NCI-H2081 (cell line): ENCODE data around the gene PRKCB.
"Not testable (repeated sequence)": the region's sequence is repeated elsewhere in the genome, so short reads cannot be mapped to it uniquely, and the experiment has no call there.

ENCODE experiments used
- DNase-seq, 2 experiments: peaks; one replicate each; lab custom pipeline; 2025; lab: John Stamatoyannopoulos, UW

The PRKCB gene

DNA sequence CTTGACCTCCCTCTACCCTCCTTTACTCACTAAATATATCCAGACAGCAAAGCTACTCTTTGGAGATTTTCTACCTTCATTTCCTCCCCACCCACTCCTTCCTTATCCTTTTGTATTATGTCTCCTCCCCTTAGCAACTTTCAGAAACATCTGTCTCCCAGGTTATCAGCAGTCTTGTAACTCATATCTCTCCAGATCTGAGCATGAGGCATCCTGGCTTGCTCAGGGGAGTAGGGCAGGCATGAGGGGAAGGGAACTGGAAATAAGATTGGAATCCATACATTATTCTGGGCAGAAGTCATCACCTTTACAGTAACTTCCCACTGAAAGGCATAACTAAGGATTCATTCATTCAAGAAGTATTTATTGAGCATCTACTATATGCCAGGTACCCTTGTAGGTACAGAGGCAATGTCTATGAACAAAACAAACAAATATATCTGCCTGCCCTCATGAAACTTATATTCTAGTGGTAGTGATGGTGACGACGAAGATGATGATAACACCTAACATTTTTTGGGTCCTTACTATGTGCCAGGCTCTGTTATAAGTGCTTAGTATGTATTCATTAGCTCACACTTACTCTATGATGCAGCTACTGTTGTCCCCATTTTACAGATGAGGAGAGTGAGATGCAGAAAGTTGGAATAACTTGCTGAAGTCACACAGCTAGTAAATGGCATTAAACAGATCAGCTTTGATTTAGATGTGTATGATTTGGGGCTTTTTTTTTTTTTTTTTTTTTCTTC lies 296.4 kb downstream of the PRKCB start:
- DNase-seq: no peak

DNA sequence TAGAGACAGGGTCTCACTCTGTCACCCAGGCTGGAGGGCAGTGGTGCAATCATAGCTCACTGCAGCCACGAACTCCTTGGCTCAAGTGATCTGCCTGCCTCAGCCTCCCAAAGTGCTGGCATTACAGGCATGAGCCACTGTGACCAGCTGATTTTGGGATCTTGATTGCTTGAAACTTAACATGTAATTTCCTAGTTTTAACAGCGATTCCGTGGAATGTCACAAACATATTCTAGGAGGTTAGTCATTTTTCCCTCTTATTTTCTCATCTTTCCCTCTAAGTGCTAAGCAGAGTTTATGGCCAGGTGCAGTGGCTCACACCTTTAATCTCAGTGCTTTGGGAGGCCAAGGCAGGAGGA lies 297.0 kb downstream of the PRKCB start:
- DNase-seq: no peak

DNA sequence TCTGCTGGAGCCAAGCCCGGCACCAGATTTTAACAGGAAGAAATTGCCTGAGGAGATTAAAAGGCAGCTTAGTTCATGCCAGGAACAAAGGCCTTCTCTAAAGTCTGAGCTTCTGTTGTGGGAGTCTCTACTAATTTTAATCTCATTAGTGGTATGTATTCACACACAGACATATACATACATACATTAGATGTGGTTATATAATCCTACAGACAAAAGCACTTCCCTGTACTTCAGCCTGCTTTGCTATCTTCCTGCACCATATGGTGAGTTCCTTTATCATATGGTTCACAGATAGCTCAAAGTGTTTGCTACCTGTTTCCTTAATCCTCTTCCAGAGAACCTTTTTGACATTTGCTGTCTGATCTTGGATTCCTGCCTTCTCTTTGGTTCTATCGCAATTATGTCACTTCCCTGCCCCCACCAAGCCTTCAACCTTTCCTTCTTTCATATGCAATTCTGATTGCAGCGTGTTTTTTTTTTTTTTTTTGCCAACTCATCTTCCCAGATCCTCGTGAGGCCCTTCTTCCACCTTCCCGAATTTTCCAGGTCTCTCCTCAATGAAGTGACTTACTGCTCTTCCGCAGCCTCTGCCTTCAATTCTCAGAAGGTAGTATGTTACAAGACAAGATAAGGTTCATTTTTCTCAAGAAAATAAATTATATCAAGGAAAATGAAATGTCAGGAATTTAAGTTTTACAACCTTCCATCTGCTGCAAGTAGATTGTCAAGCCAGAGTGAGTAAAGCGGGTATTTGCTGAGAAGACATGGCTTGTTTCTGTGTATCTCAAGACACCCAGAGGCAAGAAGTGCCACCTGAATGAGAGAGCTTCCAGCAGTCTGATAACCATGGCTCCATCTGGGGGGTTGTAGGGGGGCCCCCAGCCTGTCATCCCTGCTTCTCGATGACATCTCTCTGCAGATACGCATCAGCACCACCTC lies 300.1 kb downstream of the PRKCB start:
- no peak for DNase-seq

DNA sequence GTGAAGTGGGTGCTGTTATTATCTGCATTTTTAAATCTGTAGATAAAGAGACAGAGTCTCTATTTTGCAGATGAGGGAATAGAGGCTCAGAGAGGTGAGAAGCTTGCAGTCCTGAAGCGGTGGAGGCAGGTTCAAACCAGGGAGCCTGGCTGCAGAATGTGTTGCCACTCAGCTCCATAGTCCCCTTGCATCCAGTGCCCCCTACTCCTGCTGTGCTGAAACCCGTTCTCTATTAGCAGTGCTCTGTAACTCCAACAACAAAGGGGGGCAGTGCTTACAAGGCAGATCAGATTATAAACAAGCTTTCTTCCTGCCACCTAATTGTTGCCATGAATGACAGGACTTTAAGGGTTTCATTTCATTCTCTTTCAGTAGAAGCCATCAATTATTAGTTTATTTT lies 302.2 kb downstream of the PRKCB start:
- DNase-seq: no peak

DNA sequence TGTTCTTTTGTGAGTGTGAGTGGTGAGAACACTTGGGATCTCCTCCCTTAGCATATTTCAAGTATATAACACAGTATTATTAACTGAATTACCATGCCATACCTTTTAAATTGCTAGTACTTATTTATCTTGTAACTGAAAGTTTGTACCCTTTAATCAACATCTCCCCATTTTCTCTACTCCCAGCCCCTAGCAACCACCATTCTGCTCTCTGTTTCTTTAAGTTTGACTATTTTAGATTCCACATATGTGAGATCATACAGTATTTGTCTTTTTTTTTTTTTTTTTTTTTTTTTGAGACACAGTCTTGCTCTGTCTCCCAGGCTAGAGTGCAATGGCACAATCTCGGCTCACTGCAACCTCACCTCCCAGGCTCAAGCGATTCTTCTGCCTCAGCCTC lies 302.8 kb downstream of the PRKCB start:
- DNase-seq: no peak

- DNase-seq: no peak
Observed at GRCh38 chr16:24139282-24139681, 303.5 kb downstream of the PRKCB start.

GRCh38 chr16:24140730-24141129 lies 304.9 kb downstream of the PRKCB start:
- no peak for DNase-seq

DNA sequence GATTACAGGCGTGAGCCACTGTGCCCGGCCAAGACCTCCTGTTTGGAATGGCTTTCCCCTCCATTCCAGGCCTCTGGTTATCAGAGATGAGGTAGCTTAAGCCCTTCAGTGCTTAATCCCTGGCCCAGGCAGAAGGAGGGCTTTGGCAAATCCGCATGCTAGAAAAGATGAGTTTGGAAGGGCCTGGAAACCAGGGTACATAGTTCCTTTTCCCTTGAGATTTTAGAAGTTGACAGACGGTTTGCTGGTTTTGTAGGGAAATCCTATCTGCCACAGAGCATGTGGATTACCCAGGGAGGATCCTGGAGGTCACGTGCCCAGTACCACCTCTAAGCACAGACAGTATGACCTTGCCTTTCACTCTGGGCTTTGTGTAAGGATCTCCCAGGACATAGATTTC lies 305.7 kb downstream of the PRKCB start:
- no peak for DNase-seq

- no peak for DNase-seq
Observed at GRCh38 chr16:24141917-24142316, 306.1 kb downstream of the PRKCB start.

GRCh38 chr16:24145927-24146326 lies 310.1 kb downstream of the PRKCB start:
- DNase-seq: no peak

- DNase-seq: no peak
Observed at GRCh38 chr16:24146518-24146917, 310.7 kb downstream of the PRKCB start.

DNA sequence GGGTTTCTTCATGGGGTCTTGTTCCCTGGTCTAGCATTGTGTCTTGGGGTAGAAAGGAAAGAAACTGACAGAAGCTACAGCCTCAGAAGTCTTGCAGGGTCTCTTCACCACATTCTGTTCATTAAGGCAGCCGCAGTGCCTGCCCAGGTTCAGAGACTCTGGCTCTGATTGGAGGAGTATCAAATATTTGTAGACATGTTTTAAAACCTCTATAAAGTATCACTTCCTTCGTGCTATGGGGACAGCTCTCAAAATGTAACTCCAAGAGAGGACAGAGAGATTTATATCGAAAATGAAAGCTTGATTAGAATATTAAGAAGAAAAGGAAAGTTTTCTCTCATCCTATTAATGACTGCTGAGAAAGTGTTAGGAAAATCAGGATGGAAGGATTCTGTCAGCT lies 313.3 kb downstream of the PRKCB start:
- no peak for DNase-seq

- DNase-seq: no peak
Observed at GRCh38 chr16:24150282-24150681, 314.5 kb downstream of the PRKCB start.

GRCh38 chr16:24151482-24151939 lies 315.7 kb downstream of the PRKCB start:
- no peak for DNase-seq

DNA sequence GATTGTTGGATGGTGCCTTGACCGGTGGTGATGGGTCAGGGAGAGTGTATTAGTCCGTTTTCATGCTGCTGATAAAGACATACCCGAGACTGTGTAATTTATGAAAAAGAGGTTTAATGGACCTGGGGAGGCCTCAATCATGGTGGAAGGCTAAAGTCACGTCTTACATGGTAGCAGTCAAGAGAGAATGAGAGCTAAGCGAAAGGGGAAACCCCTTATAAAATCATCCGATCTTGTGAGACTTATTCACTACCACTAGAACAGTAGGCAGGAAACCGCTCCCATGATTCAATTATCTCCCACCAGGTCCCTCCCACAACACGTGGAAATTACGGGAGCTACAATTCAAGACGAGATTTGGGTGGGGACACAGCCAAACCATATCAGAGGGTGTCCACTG lies 316.3 kb downstream of the PRKCB start:
- DNase-seq: not testable (repeated sequence)

DNA sequence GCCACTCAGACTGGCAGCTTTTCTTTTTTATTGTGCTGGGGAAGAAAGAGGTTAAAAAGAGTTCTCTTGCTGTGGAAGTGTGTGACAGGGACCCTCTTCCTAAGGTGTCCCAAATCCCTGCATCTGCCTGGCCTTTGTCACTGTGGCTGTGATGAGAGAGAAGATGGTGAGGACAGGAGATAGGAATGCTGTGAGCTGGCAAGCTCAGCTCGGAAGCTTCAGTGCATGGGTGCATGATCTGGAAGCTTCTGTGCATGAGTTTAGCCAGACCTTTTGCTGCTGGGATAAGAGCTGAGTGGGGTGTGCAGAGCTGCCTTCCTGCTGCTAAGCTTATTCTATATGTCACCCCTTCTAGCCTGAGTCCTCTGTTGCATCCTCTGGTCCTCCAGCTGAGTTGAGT lies 317.0 kb downstream of the PRKCB start:
- DNase-seq: no peak

DNA sequence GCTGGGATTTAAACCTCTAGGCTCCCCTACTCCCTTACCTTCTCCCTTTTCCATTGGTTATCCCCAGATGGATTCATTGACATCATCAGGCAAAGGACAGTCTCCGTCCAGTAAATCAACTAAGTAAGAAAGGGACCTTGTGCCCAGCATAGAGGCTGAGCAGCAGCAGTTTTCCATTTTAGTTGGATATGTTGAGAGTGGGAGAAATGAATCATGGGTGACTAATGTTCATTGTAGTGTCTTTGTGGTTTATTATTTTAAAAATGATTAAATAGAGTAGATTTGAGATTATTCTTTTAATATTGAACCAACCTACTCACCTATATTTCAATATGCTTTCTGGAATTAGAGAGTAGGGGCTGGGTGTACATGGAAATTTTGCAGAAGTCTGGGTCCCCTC lies 321.0 kb downstream of the PRKCB start:
- DNase-seq: no peak

DNA sequence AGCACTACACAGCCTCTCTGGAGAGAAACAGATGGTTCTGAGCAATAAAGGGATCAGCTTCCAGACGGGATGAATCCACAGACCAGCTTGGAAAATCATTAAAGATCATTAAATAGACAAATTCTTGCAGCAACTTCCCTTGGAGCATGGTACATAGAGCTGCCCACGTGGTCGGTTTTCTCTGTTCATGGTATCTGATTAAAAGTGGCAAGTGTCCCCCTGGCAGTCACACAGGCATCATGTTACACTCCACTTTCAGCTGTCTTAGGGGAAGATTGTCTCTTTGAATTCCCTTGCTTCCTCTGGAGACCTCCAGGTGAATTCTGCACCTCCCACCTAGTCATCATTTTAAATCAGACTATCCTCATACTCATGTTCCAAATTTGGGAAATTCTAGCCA lies 328.2 kb downstream of the PRKCB start:
- no peak for DNase-seq

GRCh38 chr16:24164416-24164815 lies 328.6 kb downstream of the PRKCB start:
- DNase-seq: no peak

DNA sequence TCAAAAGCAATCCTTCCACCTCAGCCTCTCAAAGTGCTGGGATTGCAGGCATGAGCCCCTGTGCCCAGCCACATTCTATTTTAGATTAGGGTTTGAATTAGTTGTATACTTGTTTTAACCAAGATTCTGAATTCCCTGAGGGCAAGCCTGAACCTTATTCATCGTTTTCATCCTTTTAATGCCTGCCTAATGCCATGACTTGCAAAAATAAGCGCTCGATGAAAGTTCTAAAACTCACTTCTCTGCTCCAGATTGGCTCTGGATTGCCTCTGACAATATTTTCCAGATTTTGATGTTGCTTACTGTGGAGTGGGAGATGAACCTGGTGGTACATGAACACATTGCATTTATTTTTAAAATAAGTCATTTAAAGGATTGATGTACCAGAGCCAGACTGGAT lies 329.5 kb downstream of the PRKCB start:
- DNase-seq: no peak

DNA sequence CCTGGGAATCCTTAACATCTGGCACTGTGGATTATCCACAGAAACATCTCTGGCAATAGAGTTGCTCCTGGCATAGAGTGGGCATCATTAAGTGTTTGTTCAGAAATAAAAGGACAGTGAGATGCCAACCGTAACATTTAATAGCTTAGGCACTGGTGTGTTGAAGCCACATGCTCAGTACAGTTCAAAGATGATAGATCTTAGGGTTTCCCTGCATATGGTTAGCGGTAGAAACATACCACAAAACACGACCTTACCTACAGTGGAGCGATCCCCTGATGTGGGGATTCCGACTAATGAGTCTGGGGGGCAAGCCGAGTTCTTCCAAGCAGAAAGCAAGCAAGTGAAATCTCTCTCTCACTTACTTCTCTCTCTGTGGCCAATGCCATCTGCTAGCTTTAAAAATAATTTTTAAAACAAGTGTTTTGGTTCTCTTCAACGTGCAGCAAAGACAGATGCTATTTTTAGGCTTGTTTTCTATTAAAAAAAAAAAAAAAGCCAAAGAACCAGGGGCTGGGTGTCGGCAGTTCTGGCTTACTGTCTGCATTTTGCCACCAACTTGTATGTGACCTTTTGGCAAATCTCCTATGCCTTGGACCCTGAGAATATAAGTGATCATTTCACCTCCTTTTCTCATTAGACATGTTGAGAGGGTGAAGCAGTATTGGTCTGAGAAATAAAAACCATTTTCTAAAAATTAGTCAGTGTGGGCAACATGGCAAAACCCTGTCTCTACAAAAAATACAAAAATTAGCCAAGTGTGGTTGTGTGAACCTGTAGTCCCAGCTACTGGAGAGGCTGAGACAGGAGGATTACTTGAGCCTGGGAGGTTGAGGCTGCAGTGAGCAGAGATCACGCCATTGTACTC lies 331.1 kb downstream of the PRKCB start:
- no peak for DNase-seq

DNA sequence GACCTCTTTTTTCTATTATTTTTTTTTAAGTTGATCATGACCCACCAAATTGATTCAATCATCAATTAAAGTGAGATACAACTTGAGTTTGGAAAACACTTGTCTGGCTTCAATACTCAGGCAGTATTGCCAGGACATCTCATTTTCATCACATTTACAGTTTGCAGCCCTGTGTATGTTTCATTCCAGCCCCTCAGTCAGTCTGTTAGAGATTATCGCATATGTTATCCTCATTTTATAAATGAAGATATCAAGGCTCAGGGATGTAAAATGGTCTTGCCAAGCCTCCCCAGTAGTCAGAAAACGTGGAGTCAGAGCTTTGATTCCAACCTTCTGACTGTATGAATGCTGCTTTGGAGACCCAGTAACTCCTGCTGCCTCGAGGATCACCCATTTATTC lies 333.1 kb downstream of the PRKCB start:
- DNase-seq: no peak
